Cerebellar cortex (tissue), 1 donor: ENCODE data around the gene KCNK7.

Experiments
- DNase-seq: peaks from one replicate; pipeline ENCODE4 v3.0.0-alpha.2; 2015; ENCODE audit warnings: low spot score

The KCNK7 gene

GRCh38 chr11:65556470-65557279 lies 38.9 kb downstream of the KCNK7 start:
- DNase-seq = peak; percentile 50

GRCh38 chr11:65555693-65556231 lies 39.8 kb downstream of the KCNK7 start:
- DNase-seq = no peak

GRCh38 chr11:65554842-65555430 lies 40.7 kb downstream of the KCNK7 start:
- no peak for DNase-seq

- no peak for DNase-seq
Measured at GRCh38 chr11:65554057-65554818, 41.4 kb downstream of the KCNK7 start.

GRCh38 chr11:65553301-65554001 lies 42.1 kb downstream of the KCNK7 start:
- peak; percentile 61 for DNase-seq

GRCh38 chr11:65552388-65552951 lies 43.1 kb downstream of the KCNK7 start:
- DNase-seq = no peak

GRCh38 chr11:65551572-65552387 lies 43.8 kb downstream of the KCNK7 start:
- DNase-seq = peak; percentile 44

GRCh38 chr11:65549096-65549495 lies 46.5 kb downstream of the KCNK7 start:
- DNase-seq = no peak

- no peak for DNase-seq
Measured at GRCh38 chr11:65548395-65548794, 47.2 kb downstream of the KCNK7 start.

GRCh38 chr11:65547446-65548125 lies 48.0 kb downstream of the KCNK7 start:
- DNase-seq = no peak

- peak; percentile 62 for DNase-seq
Measured at GRCh38 chr11:65546217-65546958, 49.2 kb downstream of the KCNK7 start.

- no peak for DNase-seq
Measured at GRCh38 chr11:65545853-65546216, 49.8 kb downstream of the KCNK7 start.
